ENCODE measurements around the gene ARL10. TPM values are rescaled to one million over a fixed set of nuclear protein-coding genes. Genes with fewer than 3 reads are reported as not detected.

ARL10 gene
- total RNA-seq, 1 experiment from 2014 or later, result 0.05 TPM

- intact Hi-C loops (cut with micrococcal nuclease), result no loop called here
- no TSS peak for BruUV-seq (replicated peaks)
- RAD21 ChIA-PET (ENCODE audit: low non-redundant PET in 1 of 2, low total read pairs in 2 of 2, uncharacterized antibody in 2 of 2, unreplicated experiment in 2 of 2), result no interaction called here
- Histone ChIP-seq H3K9me2 (ENCODE audit: insufficient read depth) (no peaks in the 10 kb centered on the region), H3K27ac (ENCODE audit: low read depth, low read length) (no peak overlapping the region), H3K79me2 (ENCODE audit: insufficient read depth, low read length) (no peaks in the 10 kb centered on the region), H3K36me3 (ENCODE audit: control insufficient read depth in 1 of 2, insufficient read depth in 2 of 2, low read length in 2 of 2) (no peaks in the 10 kb centered on the region), H3K4me3 (replicated peaks in 1 of 2; ENCODE audit: low read depth in 1 of 2, low read length in 2 of 2) (no peak overlapping the region), H3K27me3 (ENCODE audit: insufficient read depth, low read length) (no peaks in the 10 kb centered on the region), H4K20me1 (ENCODE audit: insufficient read depth) (no peaks in the 10 kb centered on the region), H3K4me2 (ENCODE audit: low read length) (no peak overlapping the region), H3K9ac (ENCODE audit: low read length) (no peak overlapping the region), H3K9me3 (ENCODE audit: control insufficient read depth in 1 of 2, insufficient read depth in 1 of 2, low read depth in 1 of 2, low read length in 2 of 2) (no peaks in the 10 kb centered on the region), H3K4me1 (ENCODE audit: control insufficient read depth in 1 of 2, insufficient read depth in 2 of 2, low read length in 2 of 2) (no peaks in the 10 kb centered on the region), H2AFZ (ENCODE audit: low read depth, low read length, poor library complexity, severe bottlenecking) (no peak overlapping the region)
- no peak for DNase-seq (ENCODE audit: low read depth, low spot score)
- CTCF ChIA-PET, result no interaction called here
- no peak for ATAC-seq
- POLR2A ChIA-PET, result no interaction called here
- TF ChIP-seq SP1 (IDR thresholded peaks at IDR 0.05; ENCODE audit: low read depth) (no peak), FOSL1 (IDR thresholded peaks at IDR 0.05; ENCODE audit: low read depth) (no peak), TCF7L2 (IDR thresholded peaks at IDR 0.05; ENCODE audit: borderline replicate concordance, extremely low read depth, insufficient read depth, insufficient read length) (no peak), SRF (IDR thresholded peaks at IDR 0.05; ENCODE audit: low read depth) (no peak), ATF3 (IDR thresholded peaks at IDR 0.05) (no peak), ZFX (IDR thresholded peaks at IDR 0.05) (no peak), EGR1 (IDR thresholded peaks at IDR 0.05; ENCODE audit: low read depth) (no peak), CTCF (IDR thresholded peaks at IDR 0.05 in 2 of 3, conservative IDR thresholded peaks at IDR 0.05 in 1 of 3; ENCODE audit: borderline replicate concordance in 1 of 3, insufficient read depth in 1 of 3, low read depth in 2 of 3, low read length in 2 of 3) (no peak), ZNF274 (IDR thresholded peaks at IDR 0.05; ENCODE audit: low read depth, low read length) (no peak), RAD21 (IDR thresholded peaks at IDR 0.05; ENCODE audit: low read depth) (no peak), EZH2phosphoT487 (IDR thresholded peaks at IDR 0.05; ENCODE audit: borderline replicate concordance) (no peak), REST (IDR thresholded peaks at IDR 0.05; ENCODE audit: low read depth) (no peak), YY1 (IDR thresholded peaks at IDR 0.05; ENCODE audit: extremely low read depth, insufficient replicate concordance, low read depth, low read length) (no peak), ZBTB33 (IDR thresholded peaks at IDR 0.05; ENCODE audit: extremely low read depth, insufficient replicate concordance, low read length) (no peak), POLR2AphosphoS5 (IDR thresholded peaks at IDR 0.05; ENCODE audit: low read depth, low read length) (no peak), JUND (IDR thresholded peaks at IDR 0.05) (no peak), EZH2 (IDR thresholded peaks at IDR 0.05) (no peak)
Measured at GRCh38 chr5:176337913-176338312, 27.4 kb upstream of the ARL10 start.
